T-helper 17 cell (primary cell): Measurements from ENCODE around the gene AHDC1. TPM values are rescaled to one million over a fixed set of nuclear protein-coding genes. Genes with fewer than 3 reads are reported as not detected.

Experiments
- ATAC-seq: fragments of 150-1000 bp; cut with Tn5 transposase; 2 replicates; pipeline ENCODE4 v1.10.0; 2021; ENCODE audit warnings: mild to moderate bottlenecking, moderate library complexity
- DNase-seq, 3 donors: peaks; one replicate each; pipeline versions ENCODE4 v3.0.0 to v3.0.0-alpha.2; 2020 to 2021
- H3K9me3 ChIP-seq: one replicate; pipeline ENCODE4 v1.7.0; 2013; ENCODE audit warnings: low read length, mild to moderate bottlenecking; ENCODE audit not compliant: control insufficient read depth, poor library complexity, severe bottlenecking
- H3K27ac Mint-ChIP-seq: one replicate; pipeline ENCODE4 v1.8.0; 2022; ENCODE audit warnings: mild to moderate bottlenecking, moderate library complexity, mixed read lengths
- H3K27me3 Mint-ChIP-seq: one replicate; pipeline ENCODE4 v1.8.0; 2022; ENCODE audit warnings: mixed read lengths
- H3K36me3 Mint-ChIP-seq: one replicate; pipeline ENCODE4 v1.8.0; 2022; ENCODE audit warnings: low read depth, mixed read lengths
- H3K4me1 Mint-ChIP-seq: one replicate; pipeline ENCODE4 v1.8.0; 2022; ENCODE audit warnings: mild to moderate bottlenecking, mixed read lengths
- H3K4me3 Mint-ChIP-seq: one replicate; pipeline ENCODE4 v1.8.0; 2022; ENCODE audit warnings: mild to moderate bottlenecking, moderate library complexity, mixed read lengths
- total RNA-seq, 4 donors: library from RNA in 2 of 4; stranded (reverse) in 2 of 4; gene quantifications; one replicate each; pipeline ENCODE4 v1.2.3 and lab custom pipeline; 2022 to 2026

AHDC1 gene
- total RNA-seq, 2 donors from 2014 or later = 15.9 to 18.7 TPM

- H3K4me1 Mint-ChIP-seq = peaks cover 43% of the 10 kb centered on the region
- H3K9me3 ChIP-seq = no peaks in the 10 kb centered on the region
- ATAC-seq (no peak), DNase-seq (no peak)
- H3K4me3 Mint-ChIP-seq = peak overlapping the region; percentile 25
- no peaks in the 10 kb centered on the region for H3K27me3 Mint-ChIP-seq
- peak overlapping the region; percentile 98 for H3K27ac Mint-ChIP-seq
- H3K36me3 Mint-ChIP-seq = peaks cover 4% of the 10 kb centered on the region
Measured at GRCh38 chr1:27519331-27520258, 84.3 kb downstream of the AHDC1 start.

- Mint-ChIP-seq H3K27ac (peak overlapping the region; percentile 11), H3K27me3 (no peaks in the 10 kb centered on the region), H3K4me3 (no peak overlapping the region), H3K4me1 (peaks cover 35% of the 10 kb centered on the region), H3K36me3 (no peaks in the 10 kb centered on the region)
- DNase-seq = no peak
- ATAC-seq = no peak
- H3K9me3 ChIP-seq = no peaks in the 10 kb centered on the region
Measured at GRCh38 chr1:27518808-27519207, 85.1 kb downstream of the AHDC1 start.

GRCh38 chr1:27517907-27518718 lies 85.8 kb downstream of the AHDC1 start:
- H3K36me3 Mint-ChIP-seq = no peaks in the 10 kb centered on the region
- no peaks in the 10 kb centered on the region for H3K9me3 ChIP-seq
- DNase-seq (no peak), ATAC-seq (no peak)
- H3K27me3 Mint-ChIP-seq = no peaks in the 10 kb centered on the region
- H3K4me1 Mint-ChIP-seq = peaks cover 29% of the 10 kb centered on the region
- no peak overlapping the region for H3K27ac Mint-ChIP-seq
- H3K4me3 Mint-ChIP-seq = no peak overlapping the region

- ATAC-seq = no peak
- Mint-ChIP-seq H3K4me3 (no peak overlapping the region), H3K27ac (no peak overlapping the region), H3K4me1 (peaks cover 23% of the 10 kb centered on the region), H3K27me3 (no peaks in the 10 kb centered on the region), H3K36me3 (no peaks in the 10 kb centered on the region)
- no peak for DNase-seq
- H3K9me3 ChIP-seq = no peaks in the 10 kb centered on the region
Measured at GRCh38 chr1:27517301-27517700, 86.6 kb downstream of the AHDC1 start.

DNA sequence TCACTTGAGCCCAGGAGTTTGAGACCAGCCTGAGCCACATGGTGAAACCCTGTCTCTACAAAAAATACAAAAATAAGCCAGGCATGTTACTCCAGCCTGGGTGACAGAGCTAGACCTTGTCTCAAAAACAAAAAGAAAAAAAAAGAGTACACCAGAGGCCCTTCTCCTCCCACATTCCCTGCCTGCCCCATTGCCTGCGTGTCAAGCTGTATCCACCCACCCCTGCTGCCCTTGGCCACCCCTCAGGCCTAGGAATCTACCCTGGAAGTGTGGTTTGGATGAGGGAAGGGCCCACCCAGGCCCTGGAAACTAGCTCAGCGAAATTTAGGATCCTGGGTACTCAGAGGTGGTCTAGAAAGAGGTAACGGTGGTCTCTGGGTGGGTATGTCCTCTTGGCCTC lies 88.3 kb downstream of the AHDC1 start:
- Mint-ChIP-seq H3K27me3 (no peaks in the 10 kb centered on the region), H3K4me3 (no peak overlapping the region), H3K4me1 (peaks cover 12% of the 10 kb centered on the region), H3K27ac (no peak overlapping the region), H3K36me3 (no peaks in the 10 kb centered on the region)
- no peak for DNase-seq
- H3K9me3 ChIP-seq = no peaks in the 10 kb centered on the region
- ATAC-seq = no peak

GRCh38 chr1:27513958-27514357 lies 90.0 kb downstream of the AHDC1 start:
- H3K27me3 Mint-ChIP-seq = no peaks in the 10 kb centered on the region
- H3K27ac Mint-ChIP-seq = no peak overlapping the region
- no peaks in the 10 kb centered on the region for H3K36me3 Mint-ChIP-seq
- DNase-seq (no peak), ATAC-seq (no peak)
- peaks cover 5% of the 10 kb centered on the region for H3K4me1 Mint-ChIP-seq
- no peaks in the 10 kb centered on the region for H3K9me3 ChIP-seq
- no peak overlapping the region for H3K4me3 Mint-ChIP-seq

DNA sequence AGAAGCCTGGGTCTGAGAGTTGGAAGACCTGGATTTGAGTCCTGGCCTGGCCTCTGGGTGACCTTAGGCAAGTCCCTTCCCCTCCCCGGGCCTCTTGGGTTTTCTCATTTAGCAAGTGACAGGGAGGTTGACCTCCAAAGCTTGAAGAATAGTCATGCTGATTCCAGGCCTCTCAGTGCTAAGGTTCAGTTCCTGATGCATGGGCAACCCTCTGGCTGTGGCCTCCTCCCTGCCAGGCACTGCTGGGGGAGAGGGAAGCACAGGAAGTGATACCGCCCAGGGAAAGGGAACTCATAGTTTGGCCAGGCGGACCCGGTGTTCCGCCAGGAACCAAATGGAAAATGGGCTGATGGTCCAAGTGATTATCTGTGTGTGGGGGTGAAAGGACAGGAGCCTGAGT lies 90.4 kb downstream of the AHDC1 start:
- DNase-seq (no peak), ATAC-seq (no peak)
- no peak overlapping the region for H3K27ac Mint-ChIP-seq
- no peaks in the 10 kb centered on the region for H3K27me3 Mint-ChIP-seq
- H3K4me3 Mint-ChIP-seq = peak overlapping the region; percentile 43
- no peaks in the 10 kb centered on the region for H3K36me3 Mint-ChIP-seq
- H3K4me1 Mint-ChIP-seq = peaks cover 2% of the 10 kb centered on the region
- H3K9me3 ChIP-seq = no peaks in the 10 kb centered on the region

GRCh38 chr1:27509127-27510080 lies 94.5 kb downstream of the AHDC1 start:
- peak overlapping the region; percentile 45 for H3K27ac Mint-ChIP-seq
- H3K4me1 Mint-ChIP-seq = no peaks in the 10 kb centered on the region
- no peaks in the 10 kb centered on the region for H3K36me3 Mint-ChIP-seq
- no peaks in the 10 kb centered on the region for H3K27me3 Mint-ChIP-seq
- ATAC-seq (no peak), DNase-seq (no peak)
- no peak overlapping the region for H3K4me3 Mint-ChIP-seq
- no peaks in the 10 kb centered on the region for H3K9me3 ChIP-seq

- H3K27ac Mint-ChIP-seq = no peak overlapping the region
- DNase-seq = no peak
- no peaks in the 10 kb centered on the region for H3K27me3 Mint-ChIP-seq
Measured at GRCh38 chr1:27507960-27508665, 95.8 kb downstream of the AHDC1 start.

DNA sequence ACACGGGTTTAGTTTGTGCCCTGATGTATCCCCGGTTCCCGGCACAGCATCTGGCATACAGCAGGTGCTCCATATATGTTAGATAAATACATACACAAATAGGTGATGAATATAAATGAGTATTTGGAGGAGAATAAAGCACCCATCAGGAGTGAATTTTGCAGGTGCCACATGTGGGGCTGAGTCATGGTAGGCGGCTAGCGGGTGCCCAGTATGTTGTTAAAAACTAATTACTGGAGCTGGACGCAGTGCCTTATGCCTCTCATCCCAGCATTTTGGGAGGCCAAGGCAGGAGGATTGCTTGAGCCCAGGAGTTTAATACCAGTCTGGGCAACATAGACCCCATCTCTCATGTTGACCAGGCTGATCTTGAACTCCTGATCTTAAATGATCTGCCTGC lies 97.2 kb downstream of the AHDC1 start:
- no peaks in the 10 kb centered on the region for H3K4me1 Mint-ChIP-seq
- no peaks in the 10 kb centered on the region for H3K36me3 Mint-ChIP-seq
- H3K27ac Mint-ChIP-seq = no peak overlapping the region
- no peak overlapping the region for H3K4me3 Mint-ChIP-seq
- DNase-seq (no peak), ATAC-seq (no peak)
- H3K27me3 Mint-ChIP-seq = no peaks in the 10 kb centered on the region
- no peaks in the 10 kb centered on the region for H3K9me3 ChIP-seq

More at GRCh38 chr1:27507960-27508665, 95.8 kb downstream of the AHDC1 start:
- Mint-ChIP-seq H3K4me1 (no peaks in the 10 kb centered on the region), H3K4me3 (no peak overlapping the region), H3K36me3 (no peaks in the 10 kb centered on the region)
- ATAC-seq = no peak
- H3K9me3 ChIP-seq = no peaks in the 10 kb centered on the region

- no peaks in the 10 kb centered on the region for H3K36me3 Mint-ChIP-seq
- no peak overlapping the region for H3K27ac Mint-ChIP-seq
- H3K27me3 Mint-ChIP-seq = no peaks in the 10 kb centered on the region
- H3K4me3 Mint-ChIP-seq = no peak overlapping the region
- DNase-seq (no peak), ATAC-seq (no peak)
- H3K9me3 ChIP-seq = no peaks in the 10 kb centered on the region
- H3K4me1 Mint-ChIP-seq = no peaks in the 10 kb centered on the region
Measured at GRCh38 chr1:27505420-27505680, 98.6 kb downstream of the AHDC1 start.

- H3K36me3 Mint-ChIP-seq = no peaks in the 10 kb centered on the region
- H3K27ac Mint-ChIP-seq = no peak overlapping the region
- no peaks in the 10 kb centered on the region for H3K4me1 Mint-ChIP-seq
- no peak for DNase-seq
- ATAC-seq = no peak
- no peaks in the 10 kb centered on the region for H3K27me3 Mint-ChIP-seq
- H3K4me3 Mint-ChIP-seq = no peak overlapping the region
- H3K9me3 ChIP-seq = no peaks in the 10 kb centered on the region
Measured at GRCh38 chr1:27504588-27505419, 99.1 kb downstream of the AHDC1 start.
